ENCODE results near the gene RBP3. TPM values are rescaled to one million over a fixed set of nuclear protein-coding genes. Genes with fewer than 3 reads are reported as not detected.

Gene RBP3
- total RNA-seq, 1 donor from 2014 or later, result not detected

GRCh38 chr10:47406870-47407691 is 58.9 kb downstream of the RBP3 start:
- no peak for TF ChIP-seq CTCF (IDR thresholded peaks at IDR 0.05; ENCODE audit: insufficient read depth, low read length, poor library complexity, severe bottlenecking)
- Histone ChIP-seq H3K36me3 (ENCODE audit: control insufficient read depth, insufficient read depth, low read length) (no peaks in the 10 kb centered on the region), H3K4me3 (ENCODE audit: low read depth, low read length) (no peak overlapping the region), H3K27me3 (ENCODE audit: control insufficient read depth, insufficient read depth, low read length) (no peaks in the 10 kb centered on the region)
- DNase-seq (ENCODE audit: low read depth), result peak; percentile 93

Other genes starting within 250 kb of the RBP3 start
- gene GDF10, start 48.2 kb upstream of the RBP3 start, total RNA-seq, result not detected in 2 replicates
- gene GDF2, start 25.9 kb upstream of the RBP3 start, total RNA-seq, result not detected in 2 replicates
- 0.29 and 0.68 TPM in 2 replicates for gene ZNF488, start 35.9 kb downstream of the RBP3 start, total RNA-seq
- 2.6 and 4.6 TPM in 2 replicates for gene ANXA8, start 135.8 kb downstream of the RBP3 start, total RNA-seq
- 3.2 and 15.7 TPM in 2 replicates for gene FAM25G, start 143.3 kb downstream of the RBP3 start, total RNA-seq
- 3.6 and 7.2 TPM in 2 replicates for gene AGAP9, start 175.3 kb downstream of the RBP3 start, total RNA-seq

Data from kidney epithelial cell (primary cell).